ENCODE results near the gene SEPTIN8.

DNA sequence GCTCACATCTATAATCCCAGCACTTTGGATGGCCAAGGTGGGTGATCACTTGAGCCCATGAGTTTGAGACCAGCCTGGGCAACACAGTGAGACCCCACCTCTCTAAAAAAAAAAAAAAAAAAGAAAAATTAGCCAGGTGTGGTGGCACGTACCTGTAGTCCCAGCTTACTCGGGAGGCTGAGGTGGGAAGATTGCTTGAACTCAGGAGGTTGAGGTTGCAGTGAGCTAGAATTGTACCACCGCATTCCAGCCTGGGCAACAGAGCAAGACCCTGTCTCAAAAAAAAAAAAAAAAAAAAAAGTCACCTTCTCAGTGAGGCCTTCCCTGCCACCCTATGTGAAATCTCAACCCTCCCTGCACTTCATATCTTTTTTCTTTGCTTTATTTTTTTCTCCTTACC, 14.0 kb upstream of the SEPTIN8 start:
- TF ChIP-seq RBBP5 (IDR thresholded peaks at IDR 0.05; ENCODE audit: borderline replicate concordance, low read depth, low read length) (no peak), CEBPB (IDR thresholded peaks at IDR 0.05; ENCODE audit: low read depth, low read length) (no peak), EZH2 (IDR thresholded peaks at IDR 0.05; ENCODE audit: low read depth, low read length, severe bottlenecking) (no peak), POLR2A (IDR thresholded peaks at IDR 0.05; ENCODE audit: control extremely low read depth in 1 of 2, low read depth in 2 of 2, low read length in 2 of 2) (no peak), EP300 (IDR thresholded peaks at IDR 0.05; ENCODE audit: borderline replicate concordance in 1 of 2, low read depth in 2 of 2, low read length in 2 of 2) (no peak), RAD21 (IDR thresholded peaks at IDR 0.05 in 1 of 2, conservative IDR thresholded peaks at IDR 0.05 in 1 of 2; ENCODE audit: low read depth in 2 of 2, low read length in 2 of 2) (no peak)
- TF ChIP-seq, protein P1, sequence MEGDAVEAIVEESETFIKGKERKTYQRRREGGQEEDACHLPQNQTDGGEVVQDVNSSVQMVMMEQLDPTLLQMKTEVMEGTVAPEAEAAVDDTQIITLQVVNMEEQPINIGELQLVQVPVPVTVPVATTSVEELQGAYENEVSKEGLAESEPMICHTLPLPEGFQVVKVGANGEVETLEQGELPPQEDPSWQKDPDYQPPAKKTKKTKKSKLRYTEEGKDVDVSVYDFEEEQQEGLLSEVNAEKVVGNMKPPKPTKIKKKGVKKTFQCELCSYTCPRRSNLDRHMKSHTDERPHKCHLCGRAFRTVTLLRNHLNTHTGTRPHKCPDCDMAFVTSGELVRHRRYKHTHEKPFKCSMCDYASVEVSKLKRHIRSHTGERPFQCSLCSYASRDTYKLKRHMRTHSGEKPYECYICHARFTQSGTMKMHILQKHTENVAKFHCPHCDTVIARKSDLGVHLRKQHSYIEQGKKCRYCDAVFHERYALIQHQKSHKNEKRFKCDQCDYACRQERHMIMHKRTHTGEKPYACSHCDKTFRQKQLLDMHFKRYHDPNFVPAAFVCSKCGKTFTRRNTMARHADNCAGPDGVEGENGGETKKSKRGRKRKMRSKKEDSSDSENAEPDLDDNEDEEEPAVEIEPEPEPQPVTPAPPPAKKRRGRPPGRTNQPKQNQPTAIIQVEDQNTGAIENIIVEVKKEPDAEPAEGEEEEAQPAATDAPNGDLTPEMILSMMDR (IDR thresholded peaks at IDR 0.05; ENCODE audit: control extremely low read depth in 1 of 3, insufficient read depth in 1 of 3, low read depth in 1 of 3, low read length in 3 of 3): no peak

All from H1 (cell line).